Measurements from ENCODE around the gene SART1.
A peak's percentile ranks its signal among the peaks of the same experiment; 100 is the strongest.

- TF ChIP-seq CTCF (IDR thresholded peaks at IDR 0.05 in 8 of 11, conservative IDR thresholded peaks at IDR 0.05 in 3 of 11): no peak
- no peak for TF ChIP-seq POLR2A (IDR thresholded peaks at IDR 0.05)
- TF ChIP-seq POLR2AphosphoS5 (IDR thresholded peaks at IDR 0.05): peak in 1 of 3 donors; percentile 45
These were observed 5.9 kb downstream of the SART1 start for GRCh38 chr11:65967329-65967934.

Measured in spleen (tissue), 7 donors.